HG03457 (cell line): ENCODE measurements around the gene KRT27.

Source experiments
- ATAC-seq: cut with Tn5 transposase; IDR thresholded peaks from one replicate; pipeline ENCODE4 v1.9.1; 2021; ENCODE audit warnings: moderate number of reproducible peaks; ENCODE audit not compliant: unreplicated experiment

KRT27 gene

DNA sequence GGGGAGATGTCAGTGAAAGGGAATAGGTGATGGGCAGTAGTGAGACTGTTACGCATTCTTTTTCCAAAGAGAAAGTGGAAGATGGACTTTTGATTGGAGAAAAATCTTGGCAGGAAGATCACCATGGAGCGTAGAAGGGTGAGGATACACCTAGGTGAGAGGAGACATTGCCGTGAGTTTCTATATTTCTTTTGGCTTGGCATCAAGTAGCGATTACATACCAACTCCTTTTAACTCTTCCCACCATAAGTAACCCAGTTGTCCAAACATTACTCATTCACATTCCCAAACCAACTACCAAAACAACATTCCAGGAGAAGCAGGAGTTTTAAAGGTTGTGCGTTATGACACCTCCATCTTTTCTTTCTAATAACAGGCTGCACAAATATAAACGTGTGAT lies 28.1 kb upstream of the KRT27 start:
- no peak for ATAC-seq

DNA sequence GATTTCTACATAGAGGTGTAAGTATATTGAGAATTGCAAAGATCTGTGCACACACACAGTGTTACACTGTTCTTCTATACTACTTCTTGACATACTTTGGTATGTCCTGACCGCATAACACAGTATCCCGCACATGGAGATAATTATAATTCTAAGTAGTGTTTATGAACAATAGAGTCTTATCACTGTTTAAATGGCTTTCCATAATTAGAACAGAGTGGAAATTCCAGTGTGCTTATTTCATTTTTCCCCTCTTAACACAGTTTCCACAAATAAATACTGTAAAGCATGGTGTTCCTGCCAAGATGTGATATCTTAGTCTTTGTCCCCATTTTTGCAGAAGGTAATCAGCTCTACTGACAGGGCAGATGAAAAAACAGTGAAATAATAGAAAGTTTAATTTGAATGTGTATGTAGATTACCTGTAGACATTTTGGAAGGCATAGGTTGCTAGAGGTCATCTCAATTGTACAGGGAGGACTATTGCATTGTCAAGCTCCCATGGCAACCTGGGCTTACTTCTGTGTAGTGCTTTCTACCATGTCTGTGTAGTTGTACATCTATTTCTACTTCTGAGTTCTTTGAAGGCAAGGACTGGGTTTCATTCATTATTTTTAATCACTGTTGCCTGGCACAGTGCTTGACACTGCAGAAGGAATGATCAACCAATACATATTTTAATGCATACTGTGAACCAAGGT lies 27.5 kb upstream of the KRT27 start:
- ATAC-seq = no peak

GRCh38 chr17:40806131-40806530 lies 23.8 kb upstream of the KRT27 start:
- no peak for ATAC-seq

GRCh38 chr17:40803617-40804082 lies 21.3 kb upstream of the KRT27 start:
- no peak for ATAC-seq

DNA sequence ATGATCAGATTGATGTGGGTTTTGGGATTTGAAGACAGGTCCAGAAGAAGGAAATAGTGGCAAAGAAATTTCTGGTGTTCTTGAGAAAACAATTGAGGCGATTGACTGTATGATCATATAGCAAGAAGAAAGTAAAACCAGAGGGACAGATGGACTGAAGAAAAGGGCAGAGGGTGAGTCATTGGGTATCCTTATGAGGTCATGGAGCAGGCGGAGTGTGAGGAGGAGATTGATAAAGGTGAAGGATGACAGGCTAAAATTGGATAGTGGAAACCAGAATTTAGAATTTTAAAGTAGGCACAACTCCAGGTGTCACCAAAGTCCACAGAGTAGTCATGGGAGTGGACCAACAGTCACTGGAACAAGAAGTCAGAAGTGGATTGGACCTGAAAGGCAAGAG lies 18.8 kb upstream of the KRT27 start:
- no peak for ATAC-seq

GRCh38 chr17:40800381-40800780 lies 18.0 kb upstream of the KRT27 start:
- no peak for ATAC-seq

DNA sequence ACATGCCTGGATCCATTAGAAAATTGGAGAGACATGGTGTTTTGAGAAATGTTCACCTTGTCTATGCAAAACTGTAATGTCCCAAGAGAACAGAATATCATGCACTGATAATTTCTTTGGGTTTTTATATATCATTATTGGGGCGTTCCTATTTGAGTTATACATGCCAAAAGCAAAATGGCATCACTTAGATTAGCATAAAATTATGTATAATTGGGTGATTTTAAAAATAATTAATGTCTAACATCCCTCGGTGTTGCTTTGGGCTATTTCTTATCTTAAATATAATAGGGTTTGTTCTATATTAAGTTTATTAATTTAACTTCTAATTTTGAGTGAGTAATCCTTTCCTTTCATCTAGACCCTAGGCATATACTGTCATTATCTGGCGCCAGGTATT lies 17.5 kb upstream of the KRT27 start, which contains the start of gene KRT28:
TSS of gene KRT28 (minus strand) at position 101 of the 400 bp plus-strand sequence. CDS start at position 35, 66 bp downstream.
- no peak for ATAC-seq

DNA sequence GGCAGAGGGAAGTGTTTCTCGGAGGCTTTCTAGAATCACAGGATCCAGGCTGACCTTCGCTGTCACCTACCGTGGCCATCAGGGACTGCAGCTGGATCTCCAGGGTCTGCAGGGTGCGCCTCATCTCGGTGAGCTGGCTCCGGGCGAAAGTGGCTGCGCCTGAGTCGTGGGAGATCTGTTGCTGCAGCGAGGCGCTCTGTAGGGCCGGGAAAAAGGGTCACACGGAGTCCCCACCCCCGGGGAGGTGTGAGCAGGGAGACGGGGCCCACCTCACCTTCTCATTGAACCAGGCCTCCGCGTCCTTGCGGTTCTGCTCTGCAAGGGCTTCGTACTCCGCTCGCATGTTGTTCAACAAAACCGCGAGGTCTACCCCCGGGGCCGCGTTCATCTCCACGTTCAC lies 14.5 kb upstream of the KRT27 start:
- no peak for ATAC-seq

DNA sequence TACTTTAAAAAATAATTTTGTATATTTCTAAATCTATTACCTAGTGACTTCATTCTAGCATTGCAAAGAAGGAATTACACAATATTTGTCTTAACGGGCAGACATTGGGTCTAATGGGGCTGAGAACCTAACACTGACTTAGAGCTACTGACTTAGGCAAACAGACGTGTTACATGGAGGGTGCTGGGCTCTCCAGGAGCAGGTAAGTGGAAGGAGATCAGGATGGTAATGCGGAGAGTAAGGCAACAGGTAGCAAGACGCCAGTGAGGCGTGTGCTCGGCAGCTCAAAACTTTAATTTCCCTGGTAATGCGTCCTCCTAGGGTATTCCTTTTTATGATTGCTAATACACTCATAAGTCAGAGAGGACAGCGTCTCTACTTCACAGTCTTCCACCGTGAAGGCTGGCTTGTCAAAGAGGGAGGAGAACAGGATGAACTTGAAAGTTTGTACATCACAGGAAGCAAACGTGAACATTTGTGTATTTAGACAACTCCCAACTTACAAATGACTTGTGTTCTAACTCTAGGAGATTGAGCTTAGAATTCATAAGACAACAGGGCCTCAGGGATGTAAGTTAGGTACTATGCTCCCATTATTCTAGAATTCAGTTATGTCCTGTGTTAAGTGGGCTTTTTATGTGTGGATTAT lies 12.8 kb upstream of the KRT27 start:
- ATAC-seq = no peak

- ATAC-seq = no peak
Measured at GRCh38 chr17:40794466-40794865, 12.1 kb upstream of the KRT27 start.

GRCh38 chr17:40793832-40794231 lies 11.5 kb upstream of the KRT27 start:
- no peak for ATAC-seq

DNA sequence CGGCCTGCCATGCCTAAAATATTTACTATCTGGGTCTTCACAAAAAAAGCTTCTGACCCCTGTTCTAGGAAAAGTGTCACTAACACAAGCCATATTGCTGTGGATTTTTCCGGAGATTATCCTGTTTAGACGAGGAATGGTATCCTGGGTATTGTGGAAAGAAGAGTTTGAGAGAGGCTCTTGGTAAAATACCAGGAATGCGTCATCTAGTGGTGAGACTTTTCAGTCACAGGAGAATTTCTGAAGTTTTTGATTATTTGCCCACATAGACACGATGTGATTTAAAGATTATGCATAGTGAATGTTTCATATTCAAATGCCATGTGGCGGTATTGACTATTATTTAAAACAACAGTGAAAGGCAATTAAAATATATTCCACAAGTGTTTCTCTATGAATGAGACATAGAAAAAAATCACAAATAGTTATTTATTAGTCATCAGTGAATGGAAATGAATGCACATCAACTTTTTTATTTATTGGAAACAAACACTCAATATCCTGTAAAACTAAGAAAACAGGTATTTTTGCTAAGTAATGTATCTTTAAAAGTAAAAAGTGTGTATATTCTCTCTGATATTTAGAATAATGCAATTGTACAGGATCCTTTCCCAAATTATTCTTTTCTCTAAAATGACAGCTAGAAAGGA lies 9.6 kb upstream of the KRT27 start:
- no peak for ATAC-seq

DNA sequence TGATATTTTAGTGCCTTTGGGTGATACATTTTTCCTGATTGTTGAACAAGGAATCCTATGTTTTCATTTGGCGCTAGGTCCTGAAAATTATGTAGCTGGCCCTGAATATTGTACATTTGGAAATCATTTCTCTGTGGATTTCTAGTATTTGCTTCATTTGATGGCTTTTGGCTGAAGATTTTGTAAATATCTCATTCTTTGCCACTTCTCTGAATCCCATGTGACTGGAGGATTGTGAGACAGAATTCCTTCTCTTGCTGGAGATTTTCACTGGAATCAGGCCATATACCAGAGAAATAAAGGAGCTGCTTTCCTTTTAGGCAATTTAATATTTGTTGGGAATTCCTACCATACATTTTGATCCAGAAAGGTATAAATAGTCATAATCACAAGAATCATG lies 8.8 kb upstream of the KRT27 start:
- ATAC-seq = no peak

DNA sequence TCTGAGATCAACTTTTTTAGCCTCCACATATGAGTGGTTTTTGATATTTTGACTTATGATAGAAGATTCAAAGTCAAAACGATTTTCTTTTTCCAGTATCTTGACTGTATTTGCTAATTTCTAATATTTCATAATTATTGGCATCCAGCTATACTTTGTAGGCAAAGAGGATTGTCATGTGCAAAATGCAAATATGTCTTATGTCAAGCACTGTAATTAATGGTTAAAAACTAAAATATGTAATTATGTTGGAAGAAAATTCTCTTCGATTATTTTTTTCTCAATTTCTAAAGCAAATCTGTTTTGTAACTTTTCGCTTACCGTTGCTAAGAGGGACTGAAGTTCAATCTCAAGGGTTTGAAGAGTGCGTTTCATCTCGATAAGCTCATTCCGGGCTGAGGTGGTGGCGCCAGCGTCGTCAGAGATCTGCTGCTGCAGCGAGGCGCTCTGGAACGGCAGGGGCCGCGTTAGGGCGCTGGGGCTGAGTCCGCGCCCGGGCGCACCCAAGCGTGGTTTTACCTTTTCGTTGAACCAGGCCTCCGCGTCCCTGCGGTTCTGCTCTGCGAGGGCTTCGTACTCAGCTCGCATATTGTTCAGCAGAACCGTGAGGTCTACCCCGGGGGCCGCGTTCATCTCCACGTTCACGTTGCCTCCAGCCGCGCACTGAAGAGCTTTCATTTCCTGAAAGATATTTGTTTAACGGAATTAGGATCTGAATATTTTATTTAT lies 3.0 kb downstream of the KRT27 start:
- no peak for ATAC-seq

DNA sequence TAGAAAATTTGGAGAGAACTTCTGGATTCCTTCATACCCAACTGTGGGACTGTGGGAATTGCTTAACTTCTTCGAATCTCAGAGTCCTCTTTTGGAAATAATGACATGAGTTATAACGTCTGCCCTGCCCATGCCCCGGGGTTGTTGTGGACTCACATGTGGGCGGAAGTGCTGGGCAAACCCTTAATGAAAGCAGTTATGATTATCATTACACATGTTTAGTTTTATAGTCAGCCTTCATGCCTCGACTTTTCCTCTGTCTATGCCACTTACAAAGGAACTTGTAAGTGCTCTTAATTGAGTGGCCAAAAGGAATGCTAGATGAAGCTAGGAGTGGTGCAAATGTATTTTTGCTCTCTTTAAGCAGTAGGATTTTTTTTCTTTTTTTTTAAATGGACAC lies 3.9 kb downstream of the KRT27 start:
- ATAC-seq = no peak

GRCh38 chr17:40777971-40778370 lies 4.4 kb downstream of the KRT27 start:
- ATAC-seq = no peak

DNA sequence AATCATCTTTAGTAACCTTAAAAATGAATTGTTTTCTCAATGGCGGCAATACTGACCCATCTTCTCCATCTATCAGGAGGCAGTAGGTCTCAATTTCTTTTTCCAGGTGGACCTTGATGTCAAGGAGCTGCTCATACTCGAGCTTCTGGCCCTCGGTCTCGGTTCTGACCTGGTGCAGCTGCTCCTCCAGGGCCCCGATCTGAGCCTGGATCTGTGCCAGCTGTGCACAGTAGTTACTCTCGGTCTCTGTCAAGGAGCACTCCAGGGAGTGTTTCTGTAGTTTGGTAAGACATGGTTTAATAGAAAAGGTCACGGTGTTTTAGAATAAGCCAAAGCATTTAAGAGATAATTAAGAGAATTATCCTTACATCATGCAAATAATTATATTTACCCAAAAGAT lies 4.9 kb downstream of the KRT27 start:
- ATAC-seq = no peak

DNA sequence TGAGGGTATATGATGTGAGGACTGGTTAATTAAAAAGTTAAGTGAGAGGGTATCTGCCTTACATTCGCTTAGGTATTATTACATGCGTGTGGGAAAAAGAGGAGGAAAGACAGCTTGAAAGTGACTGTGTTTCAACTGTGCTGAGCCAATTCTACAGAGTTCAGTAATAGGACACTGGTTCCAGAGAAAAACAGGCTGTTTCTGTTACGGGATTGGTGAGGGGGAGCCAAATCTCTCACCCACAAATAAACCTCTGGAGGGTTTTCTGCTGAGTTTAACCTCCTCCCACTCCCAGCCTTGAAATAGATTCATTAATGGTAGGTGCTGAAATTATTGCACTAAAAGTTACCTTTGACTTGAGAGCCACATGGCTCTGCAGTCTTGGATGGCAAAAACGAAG lies 6.4 kb downstream of the KRT27 start:
- ATAC-seq = no peak

DNA sequence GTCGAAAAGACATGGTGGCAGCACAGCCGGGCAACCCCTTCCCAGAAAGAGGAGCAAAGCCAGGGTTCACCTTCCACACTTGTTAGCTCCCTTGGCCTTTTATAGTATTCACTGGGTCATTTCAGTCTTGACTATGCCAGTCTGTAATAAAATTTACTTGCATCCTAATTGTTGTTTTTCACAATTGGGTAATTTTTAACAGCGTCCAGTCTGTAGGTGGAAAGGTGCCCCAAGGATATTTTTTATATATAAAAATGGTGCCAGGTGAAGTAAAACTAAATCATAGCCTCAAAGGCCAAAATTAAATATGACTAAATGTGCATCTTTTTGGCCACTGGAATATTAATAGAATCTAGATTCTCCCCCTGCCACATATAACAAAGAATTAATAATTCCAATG lies 10.2 kb downstream of the KRT27 start, which contains the start of gene KRT26:
TSS of gene KRT26 (minus strand) at position 101 of the 400 bp plus-strand sequence. CDS start at position 13, 88 bp downstream.
- ATAC-seq = no peak

DNA sequence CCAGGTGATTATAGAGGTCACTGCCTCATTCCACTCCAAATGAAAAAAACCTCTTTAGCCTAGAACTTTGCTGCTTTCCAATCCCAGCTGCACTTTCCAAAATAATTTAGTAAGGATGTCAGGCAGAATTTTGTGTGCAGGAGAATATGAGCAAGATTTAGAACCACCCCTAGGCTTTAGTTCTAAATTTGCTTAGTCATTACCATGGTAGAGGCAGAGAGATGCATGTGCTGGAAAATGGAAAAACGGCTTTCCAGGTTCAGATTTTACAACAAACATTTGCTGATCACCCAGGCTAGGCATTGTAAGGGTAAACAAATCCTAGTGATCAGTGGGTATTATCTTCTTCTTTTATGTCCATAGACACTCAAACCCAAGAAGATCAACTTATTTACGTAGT lies 16.7 kb downstream of the KRT27 start:
- ATAC-seq = no peak

DNA sequence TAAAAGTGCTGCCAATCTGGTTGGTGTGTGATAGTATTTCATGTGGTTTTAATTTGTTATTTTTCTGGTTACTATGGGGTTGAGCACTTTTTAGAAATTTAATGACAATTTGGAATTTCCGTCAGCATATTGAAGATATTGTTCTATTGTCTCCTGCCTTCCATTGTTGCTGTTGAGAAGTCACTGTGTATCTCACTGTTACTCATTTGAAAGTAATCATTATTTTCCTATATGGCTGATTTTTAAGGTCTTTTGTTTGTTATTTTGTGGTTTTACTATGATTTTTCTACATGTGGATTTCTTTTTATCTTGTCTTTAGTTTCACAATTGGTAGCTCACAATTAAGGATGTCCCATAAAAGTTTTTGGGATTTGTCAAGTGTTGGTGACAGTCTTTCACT lies 18.6 kb downstream of the KRT27 start:
- no peak for ATAC-seq
